ENCODE results near the gene ADAMTS19. TPM values are rescaled to one million over a fixed set of nuclear protein-coding genes. Genes with fewer than 3 reads are reported as not detected.
"Not testable (repeated sequence)": the region's sequence is repeated elsewhere in the genome, so short reads cannot be mapped to it uniquely, and the experiment has no call there.

The ADAMTS19 gene
- total RNA-seq, 6 experiments from 2014 or later, result not detected

DNA sequence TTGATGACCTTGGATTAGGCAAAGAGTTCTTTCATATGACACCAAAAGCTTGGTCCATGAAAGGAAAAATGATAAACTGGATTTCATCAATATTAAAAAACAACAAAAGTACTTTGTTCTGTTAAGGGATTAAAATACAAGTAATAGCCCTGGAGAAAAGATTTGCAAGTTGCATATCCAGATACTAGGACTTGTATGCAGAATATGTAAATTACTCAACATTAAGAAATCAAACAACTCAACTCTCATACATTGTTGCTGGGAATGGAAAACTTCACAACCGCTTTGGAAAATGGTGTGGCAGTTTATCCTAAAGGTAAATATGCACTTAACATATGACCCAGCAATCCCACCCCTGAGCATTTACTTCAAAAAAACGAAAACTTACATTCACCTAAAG, 112.0 kb downstream of the ADAMTS19 start:
- H3K27ac Mint-ChIP-seq, result no peak overlapping the region
- no peaks in the 10 kb centered on the region; the same call in 1 of the 2 replicates for H3K36me3 Mint-ChIP-seq (ENCODE audit: low read depth)
- TF ChIP-seq, protein P1, sequence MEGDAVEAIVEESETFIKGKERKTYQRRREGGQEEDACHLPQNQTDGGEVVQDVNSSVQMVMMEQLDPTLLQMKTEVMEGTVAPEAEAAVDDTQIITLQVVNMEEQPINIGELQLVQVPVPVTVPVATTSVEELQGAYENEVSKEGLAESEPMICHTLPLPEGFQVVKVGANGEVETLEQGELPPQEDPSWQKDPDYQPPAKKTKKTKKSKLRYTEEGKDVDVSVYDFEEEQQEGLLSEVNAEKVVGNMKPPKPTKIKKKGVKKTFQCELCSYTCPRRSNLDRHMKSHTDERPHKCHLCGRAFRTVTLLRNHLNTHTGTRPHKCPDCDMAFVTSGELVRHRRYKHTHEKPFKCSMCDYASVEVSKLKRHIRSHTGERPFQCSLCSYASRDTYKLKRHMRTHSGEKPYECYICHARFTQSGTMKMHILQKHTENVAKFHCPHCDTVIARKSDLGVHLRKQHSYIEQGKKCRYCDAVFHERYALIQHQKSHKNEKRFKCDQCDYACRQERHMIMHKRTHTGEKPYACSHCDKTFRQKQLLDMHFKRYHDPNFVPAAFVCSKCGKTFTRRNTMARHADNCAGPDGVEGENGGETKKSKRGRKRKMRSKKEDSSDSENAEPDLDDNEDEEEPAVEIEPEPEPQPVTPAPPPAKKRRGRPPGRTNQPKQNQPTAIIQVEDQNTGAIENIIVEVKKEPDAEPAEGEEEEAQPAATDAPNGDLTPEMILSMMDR (IDR thresholded peaks at IDR 0.05), result no peak
- H3K4me3 Mint-ChIP-seq, result no peak overlapping the region
- no peaks in the 10 kb centered on the region for H3K27me3 Mint-ChIP-seq (ENCODE audit: insufficient read depth)
- no peaks in the 10 kb centered on the region for H3K4me1 Mint-ChIP-seq (ENCODE audit: low read depth)
- peaks cover 27% of the 10 kb centered on the region for H3K9me3 Mint-ChIP-seq
- no peak for DNase-seq

DNA sequence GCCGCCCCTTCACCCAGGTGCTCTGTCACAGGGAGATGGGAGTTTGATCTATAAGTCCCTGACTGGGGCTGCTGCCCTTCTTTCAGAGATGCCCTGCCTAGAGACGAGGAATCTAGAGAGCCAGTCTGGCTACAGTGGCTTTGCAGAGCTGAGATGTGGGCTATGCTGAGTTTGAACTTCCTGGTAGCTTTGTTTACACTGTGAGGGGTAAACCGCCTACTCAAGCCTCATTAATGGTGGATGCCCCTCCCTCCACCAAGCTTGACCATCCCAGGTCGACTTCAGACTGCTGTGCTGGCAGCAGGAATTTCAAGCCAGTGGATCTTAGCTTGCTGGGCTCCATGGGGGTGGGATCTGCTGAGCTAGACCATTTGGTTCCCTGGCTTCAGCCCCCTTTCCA, 124.4 kb downstream of the ADAMTS19 start:
- DNase-seq; H3K27ac Mint-ChIP-seq; H3K36me3 Mint-ChIP-seq (ENCODE audit: low read depth); H3K4me1 Mint-ChIP-seq (ENCODE audit: low read depth); H3K4me3 Mint-ChIP-seq; H3K27me3 Mint-ChIP-seq (ENCODE audit: insufficient read depth): not testable (repeated sequence)
- peaks cover 46% of the 10 kb centered on the region for H3K9me3 Mint-ChIP-seq

DNA sequence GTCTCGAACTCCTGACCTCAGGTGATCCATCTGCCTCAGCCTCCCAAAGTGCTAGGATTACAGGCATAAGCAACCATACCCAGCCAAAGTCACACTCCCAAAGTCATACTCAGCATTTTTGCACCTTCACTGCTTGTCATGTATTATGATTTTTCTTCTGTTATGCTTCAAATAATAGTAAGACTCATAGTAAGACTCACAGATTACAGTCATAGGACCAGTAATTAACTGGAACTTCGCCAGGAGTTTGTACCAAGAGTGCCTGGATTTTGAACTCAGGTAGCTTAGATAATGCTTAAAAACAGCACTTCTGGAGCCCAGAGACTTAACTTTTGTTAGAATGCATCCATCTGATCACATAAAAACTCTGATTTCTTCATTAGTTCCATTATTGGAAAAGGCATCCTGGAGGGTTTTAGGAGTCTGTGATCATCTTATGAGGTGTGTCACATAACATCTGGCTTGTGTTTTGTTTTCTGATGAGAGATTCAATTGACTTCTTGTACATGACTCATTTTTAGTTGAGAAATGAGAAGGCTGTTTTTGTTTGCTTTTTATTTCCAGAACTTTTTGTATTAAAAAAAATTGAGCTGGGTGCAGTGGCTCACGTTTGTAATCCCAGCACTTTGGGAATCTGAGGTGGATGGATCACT, 131.5 kb downstream of the ADAMTS19 start:
- Mint-ChIP-seq H3K4me3 (no peak overlapping the region), H3K27ac (no peak overlapping the region), H3K9me3 (peaks cover 20% of the 10 kb centered on the region), H3K4me1 (ENCODE audit: low read depth) (no peaks in the 10 kb centered on the region), H3K36me3 (ENCODE audit: low read depth) (no peaks in the 10 kb centered on the region), H3K27me3 (ENCODE audit: insufficient read depth) (no peaks in the 10 kb centered on the region)
- no peak for DNase-seq
- TF ChIP-seq, protein P1 (IDR thresholded peaks at IDR 0.05), result no peak

DNA sequence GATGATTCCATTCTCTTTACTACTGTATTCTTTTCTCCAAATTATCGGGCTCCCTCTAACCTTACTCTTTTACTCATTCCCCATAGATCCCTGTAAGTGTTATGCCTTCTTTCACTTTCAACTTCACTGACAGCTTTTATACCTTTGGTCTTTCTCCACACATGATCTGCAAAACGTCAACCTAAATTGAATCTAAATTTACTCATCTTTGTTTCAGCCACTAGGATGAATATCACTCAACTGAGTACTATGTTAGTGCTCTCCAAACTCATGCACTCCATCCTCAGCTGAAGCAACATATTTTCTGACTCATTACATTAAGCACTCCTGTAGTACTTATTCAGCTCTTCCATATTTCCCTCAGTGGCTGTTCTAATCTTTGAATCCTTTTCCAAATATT, 133.4 kb downstream of the ADAMTS19 start:
- H3K36me3 Mint-ChIP-seq (ENCODE audit: low read depth), result no peaks in the 10 kb centered on the region
- H3K4me3 Mint-ChIP-seq, result no peak overlapping the region
- no peaks in the 10 kb centered on the region for H3K27me3 Mint-ChIP-seq (ENCODE audit: insufficient read depth)
- TF ChIP-seq, protein P1 (IDR thresholded peaks at IDR 0.05), result no peak
- DNase-seq, result no peak
- no peaks in the 10 kb centered on the region for H3K4me1 Mint-ChIP-seq (ENCODE audit: low read depth)
- H3K9me3 Mint-ChIP-seq, result peaks cover 20% of the 10 kb centered on the region
- H3K27ac Mint-ChIP-seq, result no peak overlapping the region

DNA sequence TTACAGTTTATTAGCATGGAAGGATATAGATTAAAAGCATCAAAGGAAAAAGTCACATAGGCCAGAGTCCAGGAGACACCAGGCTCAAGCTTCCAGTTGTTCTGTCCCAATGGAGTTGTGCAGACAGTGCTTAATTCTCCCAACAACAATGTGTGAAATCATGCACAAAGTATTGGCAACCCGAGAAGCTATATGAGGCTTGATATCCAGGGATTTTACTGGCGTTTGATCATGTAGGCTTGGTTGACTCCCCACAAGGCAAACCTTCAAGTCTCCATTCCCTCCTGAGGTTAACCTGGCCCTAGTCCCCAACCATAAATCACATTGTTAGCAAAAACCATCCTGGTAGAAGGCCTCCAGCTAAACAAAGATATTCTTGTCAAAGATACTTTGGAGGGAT, 141.5 kb downstream of the ADAMTS19 start:
- Mint-ChIP-seq H3K27ac (no peak overlapping the region), H3K9me3 (peaks cover 21% of the 10 kb centered on the region), H3K4me1 (ENCODE audit: low read depth) (no peaks in the 10 kb centered on the region), H3K27me3 (ENCODE audit: insufficient read depth) (no peaks in the 10 kb centered on the region), H3K36me3 (ENCODE audit: low read depth) (no peaks in the 10 kb centered on the region), H3K4me3 (no peak overlapping the region)
- TF ChIP-seq, protein P1 (IDR thresholded peaks at IDR 0.05), result no peak
- DNase-seq, result no peak

DNA sequence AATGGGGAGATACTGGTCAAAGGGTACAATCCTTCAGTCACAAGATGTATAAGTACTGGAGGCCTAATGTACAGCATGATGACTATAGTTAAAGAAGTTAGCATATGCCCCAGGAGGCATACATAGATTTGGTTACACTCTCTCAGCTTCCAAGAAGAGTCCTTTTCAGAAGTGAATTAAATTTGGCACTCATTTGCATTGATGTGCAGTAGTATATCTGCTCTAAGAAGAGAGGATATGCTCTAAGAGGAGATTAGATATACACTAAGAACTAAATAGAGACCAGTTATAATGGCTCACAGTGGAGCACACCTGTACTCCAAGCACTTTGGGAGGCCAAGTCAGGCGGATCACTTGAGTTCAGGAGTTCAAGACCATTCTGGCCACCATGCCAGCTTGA, 148.3 kb downstream of the ADAMTS19 start:
- no peaks in the 10 kb centered on the region for H3K36me3 Mint-ChIP-seq (ENCODE audit: low read depth)
- no peaks in the 10 kb centered on the region for H3K27me3 Mint-ChIP-seq (ENCODE audit: insufficient read depth)
- peaks cover 22% of the 10 kb centered on the region for H3K9me3 Mint-ChIP-seq
- no peak overlapping the region for H3K4me3 Mint-ChIP-seq
- no peaks in the 10 kb centered on the region for H3K4me1 Mint-ChIP-seq (ENCODE audit: low read depth)
- no peak overlapping the region for H3K27ac Mint-ChIP-seq
- DNase-seq, result no peak
- TF ChIP-seq, protein P1 (IDR thresholded peaks at IDR 0.05), result no peak
